AG04450 (cell line): ENCODE measurements around the gene PLXDC2. TPM values are rescaled to one million over a fixed set of nuclear protein-coding genes. Genes with fewer than 3 reads are reported as not detected.

Source experiments
- CTCF ChIA-PET: fragments of 300-600, 350-600 bp; formaldehyde crosslinking; extraction: SDS; loops from one replicate; lab custom pipeline; 2022; ENCODE audit warnings: antibody characterized with exemption, inconsistent platforms; lab: Charles Lee
- POLR2A ChIA-PET: fragments of 350-600 bp; formaldehyde crosslinking; extraction: SDS; loops from one replicate; lab custom pipeline; 2021; ENCODE audit warnings: antibody characterized with exemption, inconsistent platforms; lab: Yijun Ruan, JAX
- DNase-seq: peaks from one replicate; pipeline ENCODE4 v3.0.0-alpha.2; 2011; ENCODE audit warnings: low read depth, low spot score
- H3K27ac ChIP-seq: one replicate; pipeline ENCODE4 v1.5.1; 2012; ENCODE audit warnings: low read depth, low read length, control low read depth
- H3K27me3 ChIP-seq: one replicate; pipeline ENCODE4 v1.6.0; 2012; ENCODE audit warnings: low read length; ENCODE audit not compliant: control insufficient read depth, insufficient read depth
- H3K4me3 ChIP-seq: 2 replicates; pipeline ENCODE4 v1.5.1; 2011; ENCODE audit warnings: mild to moderate bottlenecking, low read depth, low read length, control low read depth
- H3K9me3 ChIP-seq: 2 replicates; pipeline ENCODE4 v1.5.1; 2012; ENCODE audit warnings: low read length; ENCODE audit not compliant: control insufficient read depth, insufficient read depth
- polyA plus RNA-seq: library from polyadenylated mRNA; depleted of rRNA; stranded (reverse); fragments of >200 nt; gene quantifications from 2 replicates; pipeline ENCODE4 v1.2.3, GENCODE V29; 2011
- TF ChIP-seq, protein P1 (sequence below): IDR thresholded peaks from 2 replicates; pipeline ENCODE4 v1.5.1; 2011; ENCODE audit warnings: low read depth, low read length, control low read depth, inconsistent platforms

The PLXDC2 gene
- polyA plus RNA-seq, 1 experiment = 10.4 TPM

DNA sequence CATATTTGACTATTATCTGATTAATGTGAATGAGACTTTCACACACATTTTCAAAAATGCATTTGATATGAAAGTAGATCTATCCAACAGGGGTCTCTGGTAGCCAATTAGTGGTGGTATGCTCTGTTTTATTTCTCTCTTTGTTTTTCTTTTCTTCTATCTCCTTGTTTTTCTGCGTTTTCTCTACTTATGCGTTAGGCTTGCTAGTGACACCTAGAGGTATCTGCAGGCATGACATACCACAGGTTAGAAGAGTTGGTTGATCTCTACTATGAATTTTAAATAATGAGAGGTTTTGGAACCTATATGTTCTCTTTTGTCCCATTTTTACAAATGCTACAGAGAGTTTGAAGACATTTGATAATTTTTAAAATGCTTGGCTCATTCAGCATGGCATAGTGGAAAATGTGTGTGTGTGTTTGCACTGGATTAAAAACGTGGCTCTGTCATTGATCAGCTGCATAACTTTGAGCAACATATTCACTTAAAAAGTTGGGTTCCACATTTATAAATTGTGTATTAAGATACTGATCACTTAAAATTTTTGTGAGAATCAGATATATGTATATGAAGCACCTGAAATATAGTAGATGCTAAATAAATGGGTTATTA is 28.1 kb upstream of the PLXDC2 start:
- peak; percentile 32 for DNase-seq
- POLR2A ChIA-PET = no interaction called here
- Histone ChIP-seq H3K27ac (no peak overlapping the region), H3K9me3 (no peaks in the 10 kb centered on the region), H3K4me3 (no peak overlapping the region), H3K27me3 (no peaks in the 10 kb centered on the region)
- CTCF ChIA-PET = interaction anchor here (0.5 to 3.7 kb wide), 9 partner anchors 12 to 1099 kb away, joined by 3 to 52 read pairs (median 4); no protein-coding TSS in a partner anchor
- TF ChIP-seq, protein P1, sequence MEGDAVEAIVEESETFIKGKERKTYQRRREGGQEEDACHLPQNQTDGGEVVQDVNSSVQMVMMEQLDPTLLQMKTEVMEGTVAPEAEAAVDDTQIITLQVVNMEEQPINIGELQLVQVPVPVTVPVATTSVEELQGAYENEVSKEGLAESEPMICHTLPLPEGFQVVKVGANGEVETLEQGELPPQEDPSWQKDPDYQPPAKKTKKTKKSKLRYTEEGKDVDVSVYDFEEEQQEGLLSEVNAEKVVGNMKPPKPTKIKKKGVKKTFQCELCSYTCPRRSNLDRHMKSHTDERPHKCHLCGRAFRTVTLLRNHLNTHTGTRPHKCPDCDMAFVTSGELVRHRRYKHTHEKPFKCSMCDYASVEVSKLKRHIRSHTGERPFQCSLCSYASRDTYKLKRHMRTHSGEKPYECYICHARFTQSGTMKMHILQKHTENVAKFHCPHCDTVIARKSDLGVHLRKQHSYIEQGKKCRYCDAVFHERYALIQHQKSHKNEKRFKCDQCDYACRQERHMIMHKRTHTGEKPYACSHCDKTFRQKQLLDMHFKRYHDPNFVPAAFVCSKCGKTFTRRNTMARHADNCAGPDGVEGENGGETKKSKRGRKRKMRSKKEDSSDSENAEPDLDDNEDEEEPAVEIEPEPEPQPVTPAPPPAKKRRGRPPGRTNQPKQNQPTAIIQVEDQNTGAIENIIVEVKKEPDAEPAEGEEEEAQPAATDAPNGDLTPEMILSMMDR = peak; percentile 97

DNA sequence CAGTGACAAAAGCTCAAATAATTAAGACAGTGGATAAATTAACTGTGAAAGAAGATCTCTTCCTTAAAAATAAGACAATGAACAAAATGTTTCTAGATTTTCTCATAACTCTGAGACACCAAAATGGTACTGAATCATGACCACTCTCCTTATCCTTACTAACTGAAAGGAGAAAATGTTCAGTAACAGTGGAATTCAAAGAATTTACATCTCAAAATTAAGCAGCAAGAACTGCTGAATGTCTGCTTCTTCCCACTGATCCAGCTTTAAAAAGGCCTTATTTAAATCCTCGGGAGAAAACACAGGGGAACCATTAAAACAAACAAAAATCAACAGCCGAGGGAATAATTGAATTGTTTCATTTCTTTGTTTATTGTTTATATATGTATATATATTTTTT is 27.3 kb upstream of the PLXDC2 start:
- CTCF ChIA-PET = interaction anchor here (0.5 to 3.7 kb wide), 12 partner anchors 11 to 1100 kb away, joined by 3 to 52 read pairs (median 4); no protein-coding TSS in a partner anchor
- POLR2A ChIA-PET = no interaction called here
- Histone ChIP-seq H3K9me3 (no peaks in the 10 kb centered on the region), H3K4me3 (no peak overlapping the region), H3K27me3 (no peaks in the 10 kb centered on the region), H3K27ac (no peak overlapping the region)
- TF ChIP-seq, protein P1 = no peak
- no peak for DNase-seq

DNA sequence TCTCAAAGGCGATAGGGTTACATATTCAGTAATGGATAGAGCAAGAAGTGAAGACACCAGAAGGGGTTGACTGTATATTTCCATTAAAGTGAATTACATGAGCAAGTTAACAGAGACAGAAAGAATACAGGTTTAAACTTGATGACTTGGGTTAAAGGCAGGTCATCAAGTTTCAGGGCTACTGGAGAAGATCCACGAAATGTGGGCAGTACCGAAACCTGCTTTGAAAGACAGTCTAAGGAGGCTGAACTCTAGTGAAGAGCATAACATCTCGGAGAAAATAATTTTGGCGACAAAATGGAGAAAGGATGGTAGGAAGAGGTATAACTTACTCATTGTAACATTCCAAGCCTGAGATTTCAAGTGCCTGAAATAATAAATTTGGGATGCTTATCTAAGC is 26.6 kb upstream of the PLXDC2 start:
- TF ChIP-seq, protein P1 = no peak
- Histone ChIP-seq H3K9me3 (no peaks in the 10 kb centered on the region), H3K4me3 (no peak overlapping the region), H3K27me3 (no peaks in the 10 kb centered on the region), H3K27ac (no peak overlapping the region)
- DNase-seq = no peak
- POLR2A ChIA-PET = no interaction called here
- CTCF ChIA-PET = interaction anchor here (0.6 to 3.7 kb wide), 7 partner anchors 21 to 378 kb away, joined by 3 to 52 read pairs (median 5); no protein-coding TSS in a partner anchor

DNA sequence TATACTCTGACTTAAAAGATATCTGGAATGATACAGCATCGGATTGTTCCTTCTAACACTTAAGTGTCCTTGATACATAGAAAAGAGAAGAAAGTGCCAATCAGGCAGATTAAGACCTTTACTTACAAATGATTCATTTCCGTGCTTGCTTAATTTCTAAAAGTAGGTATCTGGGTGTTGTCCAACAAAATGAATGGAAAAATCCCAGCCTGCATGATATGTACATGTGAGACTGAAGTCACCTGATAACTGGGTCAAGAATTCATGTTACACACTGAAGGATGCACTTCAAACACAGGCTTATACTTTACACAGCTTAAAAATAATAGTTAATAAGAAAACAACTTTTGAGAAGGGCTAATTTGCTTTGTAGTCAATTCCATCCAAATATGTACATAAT is 25.2 kb upstream of the PLXDC2 start:
- H3K4me3 ChIP-seq = no peak overlapping the region
- ChIA-PET POLR2A (no interaction called here), CTCF (no interaction called here)
- TF ChIP-seq, protein P1 = no peak
- H3K9me3 ChIP-seq = no peaks in the 10 kb centered on the region
- no peak overlapping the region for H3K27ac ChIP-seq
- no peaks in the 10 kb centered on the region for H3K27me3 ChIP-seq
- DNase-seq = no peak

DNA sequence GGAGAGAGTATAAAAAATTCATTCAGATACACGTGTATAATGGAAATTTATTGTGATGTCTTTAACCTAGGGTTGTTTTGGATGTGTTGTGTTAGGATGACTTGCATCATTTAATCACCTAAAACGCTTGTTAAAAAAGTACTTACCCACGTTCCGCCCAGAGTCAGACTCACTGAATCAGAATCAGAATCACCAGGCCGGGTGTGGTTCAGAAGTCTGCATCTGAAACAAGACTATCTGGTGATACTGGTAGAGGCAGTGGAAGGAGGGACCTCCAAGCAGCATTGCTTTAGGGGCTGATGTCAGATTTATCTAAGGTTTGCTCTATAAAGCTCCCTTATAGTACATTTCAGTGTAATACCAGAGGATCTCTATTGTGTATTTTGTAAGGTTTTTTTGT is 20.5 kb upstream of the PLXDC2 start:
- no peak overlapping the region for H3K4me3 ChIP-seq
- ChIA-PET POLR2A (no interaction called here), CTCF (no interaction called here)
- TF ChIP-seq, protein P1 = no peak
- H3K9me3 ChIP-seq = no peaks in the 10 kb centered on the region
- DNase-seq = no peak
- no peaks in the 10 kb centered on the region for H3K27me3 ChIP-seq
- H3K27ac ChIP-seq = no peak overlapping the region
